ENCODE results near the gene LRRC8D. TPM values are rescaled to one million over a fixed set of nuclear protein-coding genes. Genes with fewer than 3 reads are reported as not detected.

LRRC8D gene
- total RNA-seq, 1 donor from 2014 or later: 4.4 TPM

DNA sequence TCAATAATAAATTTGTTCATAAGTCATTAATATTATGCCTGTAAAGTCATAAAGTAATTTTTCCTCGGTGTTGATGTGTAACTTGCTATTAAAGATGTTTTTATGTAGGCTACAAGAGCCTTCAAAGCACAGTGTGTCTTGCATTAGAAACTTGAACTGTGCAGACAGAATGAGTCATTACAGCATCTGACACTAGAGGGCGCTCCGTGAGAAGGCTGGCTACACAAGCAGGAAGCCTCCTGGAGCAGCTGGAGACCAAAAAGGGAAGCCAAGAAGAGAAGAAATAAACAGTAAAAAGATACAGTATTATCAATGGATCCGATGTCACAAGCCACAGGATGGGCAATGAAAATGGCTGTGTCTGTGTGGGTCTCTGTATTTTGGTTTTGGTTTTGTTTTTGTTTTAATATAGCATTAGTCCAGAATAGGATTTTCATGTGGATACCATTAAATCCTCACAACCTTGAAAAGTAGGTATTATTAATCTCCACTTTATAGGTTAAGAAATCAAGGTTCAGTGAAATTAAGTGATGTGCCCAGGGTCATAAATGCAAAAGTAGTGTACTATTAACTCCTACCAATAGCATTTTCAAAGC lies 16.1 kb upstream of the LRRC8D start:
- no peak for DNase-seq (ENCODE audit: extremely low spot score in 2 of 2)
- TF ChIP-seq, protein P1, sequence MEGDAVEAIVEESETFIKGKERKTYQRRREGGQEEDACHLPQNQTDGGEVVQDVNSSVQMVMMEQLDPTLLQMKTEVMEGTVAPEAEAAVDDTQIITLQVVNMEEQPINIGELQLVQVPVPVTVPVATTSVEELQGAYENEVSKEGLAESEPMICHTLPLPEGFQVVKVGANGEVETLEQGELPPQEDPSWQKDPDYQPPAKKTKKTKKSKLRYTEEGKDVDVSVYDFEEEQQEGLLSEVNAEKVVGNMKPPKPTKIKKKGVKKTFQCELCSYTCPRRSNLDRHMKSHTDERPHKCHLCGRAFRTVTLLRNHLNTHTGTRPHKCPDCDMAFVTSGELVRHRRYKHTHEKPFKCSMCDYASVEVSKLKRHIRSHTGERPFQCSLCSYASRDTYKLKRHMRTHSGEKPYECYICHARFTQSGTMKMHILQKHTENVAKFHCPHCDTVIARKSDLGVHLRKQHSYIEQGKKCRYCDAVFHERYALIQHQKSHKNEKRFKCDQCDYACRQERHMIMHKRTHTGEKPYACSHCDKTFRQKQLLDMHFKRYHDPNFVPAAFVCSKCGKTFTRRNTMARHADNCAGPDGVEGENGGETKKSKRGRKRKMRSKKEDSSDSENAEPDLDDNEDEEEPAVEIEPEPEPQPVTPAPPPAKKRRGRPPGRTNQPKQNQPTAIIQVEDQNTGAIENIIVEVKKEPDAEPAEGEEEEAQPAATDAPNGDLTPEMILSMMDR (IDR thresholded peaks at IDR 0.05): peak; percentile 70 to 91 (median 82)
- TF ChIP-seq POLR2A (IDR thresholded peaks at IDR 0.05) (no peak), POLR2AphosphoS5 (IDR thresholded peaks at IDR 0.05; ENCODE audit: insufficient read depth in 1 of 2, low read depth in 1 of 2) (peak in 1 of 2 donors; percentile 56)
- no peaks in the 10 kb centered on the region for H3K27me3 ChIP-seq
- H3K4me1 ChIP-seq: peaks cover 6% of the 10 kb centered on the region
- intact Hi-C loops (cut with DNase I): loop anchor here (5.0 kb wide), 1 partner anchor 188 kb away; no protein-coding TSS in a partner anchor
- H3K9me3 ChIP-seq: no peaks in the 10 kb centered on the region
- H3K4me3 ChIP-seq: no peak overlapping the region
- no peak overlapping the region for H3K27ac ChIP-seq
- no peaks in the 10 kb centered on the region for H3K36me3 ChIP-seq

DNA sequence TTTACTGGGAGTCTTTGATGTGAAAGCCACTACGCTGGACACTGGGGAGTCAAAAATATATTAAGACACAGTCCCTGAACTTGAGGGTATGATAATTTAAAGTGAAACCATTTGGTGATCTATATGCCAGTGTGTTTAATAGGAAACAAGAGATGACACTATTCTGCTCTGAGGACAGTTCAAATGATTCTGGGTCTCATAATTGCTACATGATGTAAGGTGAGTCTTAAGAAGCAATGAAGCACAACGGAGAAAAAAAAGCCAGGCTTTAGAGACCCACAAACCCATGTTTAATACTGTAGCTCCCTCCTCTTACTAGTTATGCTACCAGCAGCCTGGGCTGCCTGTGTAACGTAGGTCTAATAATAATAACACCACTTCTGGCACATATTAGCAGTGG lies 14.2 kb upstream of the LRRC8D start:
- no peak overlapping the region for H3K27ac ChIP-seq
- intact Hi-C loops (cut with DNase I): no loop called here
- no peak overlapping the region for H3K4me3 ChIP-seq
- H3K9me3 ChIP-seq: no peaks in the 10 kb centered on the region
- TF ChIP-seq, protein P1 (IDR thresholded peaks at IDR 0.05): no peak
- TF ChIP-seq POLR2AphosphoS5 (IDR thresholded peaks at IDR 0.05; ENCODE audit: insufficient read depth in 1 of 2, low read depth in 1 of 2) (no peak), POLR2A (IDR thresholded peaks at IDR 0.05) (no peak)
- no peaks in the 10 kb centered on the region for H3K27me3 ChIP-seq
- no peaks in the 10 kb centered on the region for H3K36me3 ChIP-seq
- peaks cover 6% of the 10 kb centered on the region for H3K4me1 ChIP-seq
- no peak for DNase-seq (ENCODE audit: extremely low spot score in 2 of 2)

DNA sequence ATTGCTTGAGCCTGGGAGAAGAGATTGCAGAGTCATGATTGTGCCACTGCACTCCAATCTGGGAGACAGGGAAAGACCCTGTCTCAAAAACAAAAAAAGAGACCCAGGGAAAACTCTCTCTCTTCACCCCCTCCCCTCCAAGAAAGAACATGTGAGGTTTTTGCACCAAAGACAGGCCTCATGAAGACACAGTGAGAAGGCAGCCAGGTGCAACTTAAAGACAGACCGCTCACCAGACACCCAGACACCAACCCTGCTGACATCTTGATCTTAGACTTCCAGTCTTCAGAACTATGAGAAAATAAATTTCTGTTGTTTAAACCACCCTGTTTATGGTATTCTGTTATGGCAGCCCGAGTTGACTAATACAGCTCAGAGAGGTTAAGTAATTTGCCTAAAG lies 13.3 kb upstream of the LRRC8D start:
- Histone ChIP-seq H3K27me3 (no peaks in the 10 kb centered on the region), H3K4me1 (peaks cover 6% of the 10 kb centered on the region), H3K4me3 (no peak overlapping the region), H3K27ac (no peak overlapping the region), H3K9me3 (no peaks in the 10 kb centered on the region), H3K36me3 (no peaks in the 10 kb centered on the region)
- TF ChIP-seq POLR2A (IDR thresholded peaks at IDR 0.05): no peak
- TF ChIP-seq POLR2AphosphoS5 (IDR thresholded peaks at IDR 0.05; ENCODE audit: insufficient read depth in 1 of 2, low read depth in 1 of 2): no peak
- TF ChIP-seq, protein P1 (IDR thresholded peaks at IDR 0.05): no peak
- no peak for DNase-seq (ENCODE audit: extremely low spot score in 2 of 2)
- intact Hi-C loops (cut with DNase I): no loop called here

DNA sequence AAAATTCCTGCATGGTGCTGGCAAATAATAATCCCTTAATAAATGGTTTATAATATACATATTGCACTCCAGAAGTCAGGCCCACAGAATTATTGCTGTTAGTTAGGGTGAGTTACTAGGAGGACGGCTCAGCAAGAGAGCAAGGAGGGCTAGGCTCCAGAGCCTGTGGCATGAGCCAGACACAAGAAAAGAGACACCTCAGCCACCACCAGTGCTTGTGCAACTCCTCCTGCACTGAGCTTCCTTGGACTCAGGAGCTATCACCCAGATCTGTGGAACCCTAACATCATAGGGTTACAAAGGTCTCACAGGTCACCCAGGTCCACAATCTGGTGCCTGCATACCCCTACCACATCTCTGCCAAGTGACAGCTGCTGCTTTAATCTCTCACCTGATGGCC lies 12.8 kb upstream of the LRRC8D start:
- intact Hi-C loops (cut with DNase I): no loop called here
- Histone ChIP-seq H3K4me1 (peaks cover 6% of the 10 kb centered on the region), H3K27ac (no peak overlapping the region), H3K4me3 (no peak overlapping the region), H3K9me3 (no peaks in the 10 kb centered on the region), H3K36me3 (no peaks in the 10 kb centered on the region), H3K27me3 (no peaks in the 10 kb centered on the region)
- no peak for DNase-seq (ENCODE audit: extremely low spot score in 2 of 2)
- no peak for TF ChIP-seq POLR2A (IDR thresholded peaks at IDR 0.05)
- no peak for TF ChIP-seq POLR2AphosphoS5 (IDR thresholded peaks at IDR 0.05; ENCODE audit: insufficient read depth in 1 of 2, low read depth in 1 of 2)
- TF ChIP-seq, protein P1 (IDR thresholded peaks at IDR 0.05): no peak

DNA sequence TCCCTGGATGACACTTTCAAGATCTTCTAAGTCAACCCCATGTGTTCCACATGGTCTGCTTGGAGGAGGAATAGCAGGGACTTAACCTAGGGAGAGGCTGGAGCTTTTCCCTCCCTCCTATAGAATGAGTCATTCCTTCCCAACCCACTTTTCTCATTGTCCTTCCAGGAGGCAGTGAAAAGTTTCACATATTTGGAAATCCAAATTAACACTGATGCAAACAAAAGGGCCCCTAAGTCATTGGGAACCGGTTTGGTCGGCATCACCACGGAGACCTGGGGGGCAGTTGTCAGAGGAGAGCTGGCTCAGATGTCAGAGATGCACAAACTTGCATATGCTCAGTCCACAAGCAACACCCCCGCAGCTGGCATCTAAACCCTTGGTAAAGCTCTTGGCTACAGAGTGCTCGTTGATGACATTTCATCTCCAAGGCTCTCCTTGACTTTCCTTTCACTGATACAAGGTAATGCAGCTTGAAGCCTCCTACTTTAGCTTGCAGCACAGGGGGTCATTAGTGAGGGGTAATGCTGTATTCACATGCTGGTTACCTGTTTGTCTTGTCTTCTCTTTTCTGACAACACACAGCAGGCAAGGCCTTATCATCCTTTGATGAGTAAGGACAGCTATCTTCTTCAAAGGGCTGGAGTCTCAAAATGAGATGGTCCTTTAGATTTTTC lies 12.3 kb upstream of the LRRC8D start:
- Histone ChIP-seq H3K9me3 (no peaks in the 10 kb centered on the region), H3K4me1 (peaks cover 6% of the 10 kb centered on the region), H3K27ac (no peak overlapping the region), H3K27me3 (no peaks in the 10 kb centered on the region), H3K36me3 (no peaks in the 10 kb centered on the region), H3K4me3 (no peak overlapping the region)
- TF ChIP-seq, protein P1 (IDR thresholded peaks at IDR 0.05): no peak
- TF ChIP-seq POLR2A (IDR thresholded peaks at IDR 0.05) (no peak), POLR2AphosphoS5 (IDR thresholded peaks at IDR 0.05; ENCODE audit: insufficient read depth in 1 of 2, low read depth in 1 of 2) (no peak)
- intact Hi-C loops (cut with DNase I): no loop called here
- no peak for DNase-seq (ENCODE audit: extremely low spot score in 2 of 2)
